Fibroblast of upper back skin (primary cell): ENCODE measurements around the gene CKMT2.

Experiments used
- DNase-seq: peaks from one replicate; pipeline ENCODE4 v3.0.0-alpha.2; 2013

CKMT2 gene

DNA sequence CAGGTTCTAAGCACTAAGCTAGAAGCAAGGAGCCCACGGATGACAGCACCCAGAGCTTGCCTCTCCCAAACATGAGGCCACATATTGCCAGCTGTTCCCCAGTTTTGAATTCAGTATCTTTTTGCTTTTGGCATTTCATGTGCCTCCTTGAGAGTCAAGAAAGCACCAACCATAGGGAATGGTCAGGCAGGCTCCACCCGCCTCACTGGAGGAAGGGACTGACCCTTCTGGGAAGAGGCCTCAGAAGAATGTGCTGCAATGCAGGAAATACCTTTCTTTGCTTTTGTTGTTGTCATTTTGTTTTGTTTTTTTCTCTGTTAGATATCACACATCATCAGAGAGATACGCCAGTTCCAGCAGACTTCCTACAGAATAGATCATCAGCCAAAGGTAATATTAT lies 13.7 kb upstream of the CKMT2 start:
- DNase-seq: no peak

- DNase-seq: no peak
These were observed 10.8 kb upstream of the CKMT2 start for GRCh38 chr5:81222285-81222684.

GRCh38 chr5:81225463-81225862 lies 7.7 kb upstream of the CKMT2 start:
- DNase-seq: no peak

DNA sequence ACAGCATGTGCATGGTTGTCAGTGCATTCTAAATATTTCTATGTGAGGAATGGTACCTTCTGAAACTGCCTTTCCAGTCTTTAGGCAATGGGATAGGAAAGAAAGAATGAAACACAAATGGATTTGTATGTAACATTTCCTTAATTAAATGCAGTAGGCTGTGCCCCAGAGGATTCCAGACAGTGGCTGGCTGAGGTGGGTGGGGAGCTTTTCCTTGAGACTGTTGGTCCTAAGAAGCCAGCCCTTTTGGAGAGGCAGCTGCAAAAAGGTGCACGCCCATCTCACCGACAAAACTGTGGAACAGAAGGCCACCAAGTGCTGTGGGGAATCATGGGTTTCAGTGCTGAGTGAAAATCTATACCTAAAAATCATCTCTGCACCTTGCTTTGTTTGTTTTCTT lies 6.8 kb upstream of the CKMT2 start:
- DNase-seq: no peak

DNA sequence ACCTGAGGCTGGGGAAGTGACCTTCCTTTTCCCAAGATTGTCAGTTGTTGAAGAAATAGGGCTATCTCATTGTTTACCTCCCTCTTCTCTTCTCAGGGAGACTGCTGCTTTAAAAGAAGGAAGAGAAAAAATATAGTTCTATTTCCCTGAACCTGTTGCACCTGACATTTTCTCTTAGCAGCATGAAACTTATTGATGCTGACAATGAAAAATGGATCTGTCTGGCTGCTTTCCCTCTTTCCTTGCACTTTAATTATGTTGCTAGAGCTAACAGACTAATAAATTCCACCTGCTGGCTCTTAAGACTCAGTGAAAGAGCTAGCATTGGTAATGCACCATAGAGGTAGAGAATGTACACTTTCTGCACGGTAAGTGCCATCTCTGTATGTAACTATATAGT lies 6.2 kb upstream of the CKMT2 start:
- no peak for DNase-seq

DNA sequence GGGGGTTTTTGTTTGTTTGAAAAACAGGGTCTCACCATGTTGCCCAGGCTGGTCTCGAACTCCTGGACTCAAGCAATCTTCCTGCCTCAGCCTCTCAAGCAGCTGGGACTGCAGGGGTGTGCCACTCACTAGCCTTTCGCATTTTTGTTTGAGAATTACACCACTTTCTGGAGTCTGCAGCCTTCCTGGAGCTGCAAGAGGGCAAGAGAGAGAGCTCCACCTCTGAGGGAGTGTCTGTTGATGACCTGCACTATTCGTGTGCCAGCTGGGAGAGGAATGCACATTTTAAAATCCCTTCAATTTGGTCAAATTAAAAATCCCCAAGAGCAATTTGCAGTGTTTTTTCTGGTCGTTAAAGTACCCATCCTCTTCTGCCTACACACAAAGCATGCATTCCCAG lies 5.0 kb upstream of the CKMT2 start:
- DNase-seq: no peak

DNA sequence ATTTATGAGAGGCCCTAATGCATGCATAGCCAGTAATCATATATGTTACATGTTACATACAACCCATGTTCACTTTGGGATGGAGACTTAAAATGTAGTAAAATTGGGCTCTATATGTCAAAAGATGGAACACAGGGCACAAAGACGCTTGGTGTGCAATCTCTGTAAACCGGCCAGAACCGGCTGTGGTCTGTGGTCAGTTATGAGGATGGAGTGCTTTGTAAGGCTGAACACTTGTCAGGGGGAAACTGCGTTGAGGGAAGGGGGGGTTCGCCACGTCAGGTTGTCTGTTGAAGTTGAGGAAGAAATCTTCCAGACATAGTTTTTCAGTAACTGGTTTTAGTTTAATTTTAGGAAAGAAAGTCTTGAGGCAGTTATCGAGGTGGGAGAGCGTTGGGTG lies 2.7 kb upstream of the CKMT2 start:
- no peak for DNase-seq

- no peak for DNase-seq
These were observed 550 bp upstream of the CKMT2 start for GRCh38 chr5:81232464-81233079.

- DNase-seq: no peak
These were observed 1.2 kb downstream of the CKMT2 start for GRCh38 chr5:81234299-81234698.

- no peak for DNase-seq
These were observed 1.7 kb downstream of the CKMT2 start for GRCh38 chr5:81234801-81235200.

DNA sequence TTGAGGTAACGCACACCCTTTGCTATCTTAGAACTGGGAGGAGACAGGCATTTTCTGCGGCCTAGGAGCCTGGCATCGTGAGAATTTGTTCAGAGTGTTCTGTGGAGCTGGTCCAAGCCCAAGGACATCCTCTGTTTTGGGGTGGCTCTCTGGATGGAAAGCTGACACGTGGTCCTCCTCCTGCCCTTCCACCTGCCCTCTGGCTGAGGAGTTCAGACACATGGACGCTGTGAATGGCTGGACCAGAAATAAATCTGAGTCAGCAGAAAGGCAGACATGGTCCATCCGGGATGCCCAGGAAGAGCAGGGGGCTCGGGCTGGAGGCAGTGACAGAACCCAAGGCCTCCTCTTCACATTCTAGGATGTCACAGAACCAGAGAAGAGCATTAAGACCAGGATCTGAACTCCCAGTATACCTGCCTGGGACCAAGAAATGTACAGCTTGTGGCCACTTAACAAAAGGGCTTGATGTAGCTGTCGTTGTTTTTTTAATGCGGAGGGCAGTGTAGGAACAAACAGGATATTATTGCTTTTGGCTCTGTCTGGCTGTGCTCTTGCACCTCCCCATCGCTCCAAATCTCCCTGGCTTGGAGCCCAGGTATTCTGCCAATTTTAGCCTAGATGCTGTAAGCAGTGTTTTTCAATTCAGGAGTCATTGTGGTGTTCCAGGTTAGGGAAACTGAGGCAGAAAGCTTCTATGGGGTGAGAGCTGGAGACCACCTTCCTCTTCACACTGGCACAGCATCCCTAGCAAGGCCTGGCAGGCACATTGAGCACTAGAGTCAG lies 2.4 kb downstream of the CKMT2 start:
- no peak for DNase-seq

DNA sequence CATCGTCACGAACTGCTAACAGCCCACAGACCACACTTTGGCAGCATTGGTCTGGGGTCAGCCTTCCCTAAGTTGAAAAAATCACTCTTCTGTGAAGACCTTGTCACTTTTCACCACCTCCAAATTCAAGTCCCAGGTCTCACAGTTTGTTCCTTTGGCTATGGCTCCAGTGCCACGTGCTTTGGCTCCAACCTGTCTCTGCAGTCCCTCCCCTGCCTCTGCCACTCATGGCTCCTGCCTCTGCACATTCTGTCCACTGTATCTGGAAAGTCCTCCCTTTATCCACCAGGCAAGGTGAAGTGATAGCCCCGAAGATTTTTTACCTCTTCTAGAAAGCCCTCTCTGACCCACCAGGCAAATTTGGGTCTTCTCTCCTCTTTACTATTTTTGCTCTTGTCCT lies 5.3 kb downstream of the CKMT2 start:
- DNase-seq: no peak

- DNase-seq: no peak
These were observed 6.5 kb downstream of the CKMT2 start for GRCh38 chr5:81239613-81240012.

GRCh38 chr5:81241001-81241400 lies 7.9 kb downstream of the CKMT2 start:
- no peak for DNase-seq

DNA sequence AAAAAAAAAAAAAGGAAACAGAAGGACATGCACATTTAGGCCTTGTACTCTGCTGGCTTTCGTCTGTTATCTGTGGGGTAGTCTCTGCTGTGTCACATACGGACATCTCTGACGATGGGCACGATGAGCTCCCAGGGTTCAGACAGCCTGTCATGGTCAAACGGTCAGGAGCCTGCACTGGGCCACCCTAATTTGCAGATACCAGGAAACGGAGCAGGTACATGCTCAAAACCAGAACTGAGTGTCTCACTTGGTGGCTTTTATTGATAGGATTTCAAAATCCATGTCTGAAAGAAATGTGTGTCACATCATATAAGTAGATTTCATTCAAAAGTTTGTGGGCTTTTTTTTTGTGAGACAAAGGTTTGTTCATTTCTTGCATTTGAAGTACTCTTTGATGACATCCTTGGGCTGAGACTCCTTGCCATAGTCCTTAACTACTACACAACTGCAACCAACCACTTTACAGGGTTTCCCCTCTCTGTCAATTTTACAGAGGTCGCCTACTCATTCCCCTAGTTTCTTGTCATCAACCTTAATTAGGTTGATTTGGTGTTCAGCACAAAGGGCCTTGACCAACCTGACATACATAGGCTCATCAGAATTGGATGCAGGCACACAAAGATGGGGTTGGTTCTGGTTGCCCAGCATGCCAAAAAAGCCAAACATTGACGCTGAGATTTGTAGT lies 9.0 kb downstream of the CKMT2 start:
- no peak for DNase-seq

DNA sequence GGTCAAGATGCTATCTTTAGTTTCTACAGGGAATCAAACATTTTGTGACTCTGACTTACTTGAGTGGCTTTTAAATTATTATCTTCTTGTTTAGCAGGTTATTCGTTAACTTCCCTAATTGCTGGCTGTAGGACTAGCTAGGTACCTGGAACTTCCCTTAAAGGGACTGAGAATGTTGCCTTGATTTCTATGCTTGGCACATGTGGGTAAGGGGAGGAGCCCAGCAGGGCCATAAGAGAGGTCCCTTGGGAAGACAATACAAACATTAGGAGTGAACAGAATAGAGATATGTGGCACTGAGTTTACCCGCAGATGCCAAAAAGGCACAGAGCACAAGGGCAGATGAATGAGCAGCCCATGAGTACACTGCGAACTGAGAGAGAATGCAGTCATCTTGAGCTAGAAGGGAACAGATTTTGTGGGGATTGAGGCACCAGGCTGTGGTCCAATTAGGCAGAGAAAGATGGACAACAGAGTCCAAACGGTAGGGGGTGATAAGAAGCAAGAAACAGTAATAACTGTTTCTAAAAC lies 9.8 kb downstream of the CKMT2 start:
- DNase-seq: no peak

- no peak for DNase-seq
These were observed 11.3 kb downstream of the CKMT2 start for GRCh38 chr5:81244451-81244850.

DNA sequence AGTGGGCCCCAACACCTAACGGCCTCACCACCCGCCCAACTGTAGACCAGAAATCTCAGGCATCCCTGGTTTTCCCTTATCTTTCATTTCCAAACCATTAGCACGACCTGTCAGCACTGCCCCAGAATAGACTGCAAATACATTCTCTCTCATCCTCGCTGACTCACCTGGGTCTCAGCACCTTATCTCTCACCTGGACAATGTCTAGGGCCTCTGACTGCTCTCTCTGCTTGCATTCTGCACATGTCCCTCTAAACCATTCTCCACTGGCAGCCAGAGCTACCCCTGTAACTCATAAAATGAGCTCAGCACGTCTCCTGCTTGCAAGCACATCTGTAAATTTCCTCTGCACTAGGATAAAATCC lies 12.7 kb downstream of the CKMT2 start:
- no peak for DNase-seq

DNA sequence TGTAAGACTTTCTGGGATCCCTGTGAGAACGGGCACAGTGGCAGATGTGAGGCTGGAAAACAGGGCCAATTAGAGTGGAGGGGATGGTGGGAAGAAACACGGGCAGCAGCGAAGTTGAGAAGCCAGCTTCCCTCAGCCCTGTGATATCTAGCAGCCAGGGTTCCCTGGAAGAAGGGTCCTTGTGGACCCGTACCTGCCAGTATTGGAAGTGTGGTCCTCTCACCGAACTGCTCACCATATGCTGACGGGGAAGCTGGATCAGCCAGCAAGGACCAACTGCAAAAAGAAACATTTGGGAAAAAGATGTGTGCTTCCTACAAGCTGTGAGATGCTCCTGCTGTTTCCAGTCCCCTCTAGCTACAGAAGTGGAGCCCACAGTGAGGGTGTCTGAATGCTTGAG lies 13.6 kb downstream of the CKMT2 start:
- no peak for DNase-seq

GRCh38 chr5:81247441-81247972 lies 14.4 kb downstream of the CKMT2 start:
- peak; percentile 64 for DNase-seq

DNA sequence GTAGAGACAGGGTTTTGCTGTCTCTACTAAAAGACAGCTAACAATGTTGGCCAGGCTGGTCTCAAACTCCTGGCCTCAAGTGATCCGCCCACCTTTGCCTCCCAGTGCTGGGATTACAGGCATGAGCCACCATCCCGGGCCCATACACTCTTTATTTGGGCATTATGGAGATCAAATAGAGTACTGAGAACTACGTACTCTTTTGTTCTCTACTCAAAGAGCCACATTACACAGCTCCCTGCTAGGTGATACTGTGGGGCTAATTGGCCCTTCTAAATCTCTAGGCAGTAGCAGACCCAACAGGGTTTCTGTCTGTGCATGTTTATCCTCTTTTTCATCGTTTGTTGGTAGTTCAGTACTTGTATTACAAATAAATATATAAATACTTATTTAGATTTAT lies 16.1 kb downstream of the CKMT2 start:
- DNase-seq: no peak

- no peak for DNase-seq
These were observed 16.9 kb downstream of the CKMT2 start for GRCh38 chr5:81250004-81250403.

- no peak for DNase-seq
These were observed 18.8 kb downstream of the CKMT2 start for GRCh38 chr5:81251922-81252321.

- DNase-seq: no peak
These were observed 19.8 kb downstream of the CKMT2 start for GRCh38 chr5:81252904-81253303.
